Measurements from ENCODE around the gene C12orf42.

GRCh38 chr12:103397536-103397935 lies 98.2 kb downstream of the C12orf42 start:
- no peak for TF ChIP-seq CTCF (conservative IDR thresholded peaks at IDR 0.05 in 1 of 2, IDR thresholded peaks at IDR 0.05 in 1 of 2; ENCODE audit: extremely low read depth in 1 of 2, insufficient read depth in 1 of 2, low read depth in 1 of 2, low read length in 2 of 2)
- no peak for TF ChIP-seq EZH2 (IDR thresholded peaks at IDR 0.05; ENCODE audit: borderline replicate concordance, low read length)

All from mammary epithelial cell (primary cell).